Measurements from ENCODE around the gene TEX29. TPM values are rescaled to one million over a fixed set of nuclear protein-coding genes. Genes with fewer than 3 reads are reported as not detected.

The TEX29 gene
- total RNA-seq, 1 donor from 2014 or later: 0.67 TPM

- no peak for DNase-seq (ENCODE audit: low spot score)
Observed at GRCh38 chr13:111339366-111340143, 19.1 kb downstream of the TEX29 start.

GRCh38 chr13:111341886-111342285 is 21.4 kb downstream of the TEX29 start:
- no peak for DNase-seq (ENCODE audit: low spot score)

GRCh38 chr13:111342721-111343120 is 22.3 kb downstream of the TEX29 start:
- no peak for DNase-seq (ENCODE audit: low spot score)

GRCh38 chr13:111343186-111343805 is 22.9 kb downstream of the TEX29 start:
- no peak for DNase-seq (ENCODE audit: low spot score)

- no peak for DNase-seq (ENCODE audit: low spot score)
Observed at GRCh38 chr13:111344471-111345191, 24.2 kb downstream of the TEX29 start.

- no peak for DNase-seq (ENCODE audit: low spot score)
Observed at GRCh38 chr13:111345682-111346081, 25.2 kb downstream of the TEX29 start.

- DNase-seq (ENCODE audit: low spot score): no peak
Observed at GRCh38 chr13:111346101-111346680, 25.7 kb downstream of the TEX29 start.

- DNase-seq (ENCODE audit: low spot score): no peak
Observed at GRCh38 chr13:111347438-111347837, 27.0 kb downstream of the TEX29 start.

- no peak for DNase-seq (ENCODE audit: low spot score)
Observed at GRCh38 chr13:111353508-111353907, 33.1 kb downstream of the TEX29 start.

- no peak for DNase-seq (ENCODE audit: low spot score)
Observed at GRCh38 chr13:111354789-111355188, 34.3 kb downstream of the TEX29 start.

GRCh38 chr13:111356795-111357194 is 36.4 kb downstream of the TEX29 start:
- DNase-seq (ENCODE audit: low spot score): no peak

GRCh38 chr13:111359237-111359915 is 38.9 kb downstream of the TEX29 start:
- DNase-seq (ENCODE audit: low spot score): no peak

GRCh38 chr13:111359930-111360329 is 39.5 kb downstream of the TEX29 start:
- no peak for DNase-seq (ENCODE audit: low spot score)

- no peak for DNase-seq (ENCODE audit: low spot score)
Observed at GRCh38 chr13:111360452-111360851, 40.0 kb downstream of the TEX29 start.

GRCh38 chr13:111361046-111361872 is 40.8 kb downstream of the TEX29 start:
- DNase-seq (ENCODE audit: low spot score): no peak

GRCh38 chr13:111361873-111362648 is 41.6 kb downstream of the TEX29 start:
- DNase-seq (ENCODE audit: low spot score): no peak

- no peak for DNase-seq (ENCODE audit: low spot score)
Observed at GRCh38 chr13:111363121-111363520, 42.7 kb downstream of the TEX29 start.

GRCh38 chr13:111363591-111363990 is 43.1 kb downstream of the TEX29 start:
- no peak for DNase-seq (ENCODE audit: low spot score)

- no peak for DNase-seq (ENCODE audit: low spot score)
Observed at GRCh38 chr13:111365149-111366005, 44.9 kb downstream of the TEX29 start.
